Testis (tissue), 3 donors: Measurements from ENCODE around the gene GRIA1. TPM values are rescaled to one million over a fixed set of nuclear protein-coding genes. Genes with fewer than 3 reads are reported as not detected.

ENCODE experiments used
- DNase-seq: peaks from one replicate; pipeline ENCODE4 v3.0.0-alpha.2; 2019
- H3K27ac ChIP-seq, 2 donors: fragments of 200-600 bp; sonication (generic); one replicate each; pipeline ENCODE4 v1.5.1; 2019
- H3K27me3 ChIP-seq: fragments of 200-600 bp; sonication (generic); one replicate; pipeline ENCODE4 v1.5.1; 2019
- H3K36me3 ChIP-seq: fragments of 200-600 bp; sonication (generic); one replicate; pipeline ENCODE4 v1.5.1; 2017; ENCODE audit warnings: low read depth; ENCODE audit errors: missing control alignments
- H3K4me1 ChIP-seq: fragments of 200-600 bp; sonication (generic); one replicate; pipeline ENCODE4 v1.5.1; 2019
- H3K4me3 ChIP-seq, 2 donors: fragments of 200-600 bp; sonication (generic); one replicate each; pipeline ENCODE4 v1.5.1; 2017 to 2019
- H3K9me3 ChIP-seq: fragments of 200-600 bp; sonication (generic); one replicate; pipeline ENCODE4 v1.5.1; 2017
- POLR2A ChIP-seq: fragments of 450-650 bp; IDR thresholded peaks from one replicate; pipeline ENCODE4 v1.6.1; 2017; ENCODE audit warnings: antibody characterized with exemption, mild to moderate bottlenecking, moderate library complexity
- WGBS, 2 donors: methylation state at CpG; one replicate each; pipeline ENCODE4 v1.1.5; 2018; 5-methylcytosine and 5-hydroxymethylcytosine counted together
- intact Hi-C: fragments of 100-400 bp; cut with DNase I; formaldehyde crosslinking; loops from one replicate; pipeline ENCODE4 v1.15.1; 2023; ENCODE audit warnings: low total_unique reads
- polyA plus RNA-seq: library from polyadenylated mRNA; stranded (reverse); fragments of 350-450 nt; fragmentation: Illumina TruSeq; extraction: RNeasy Lipid Tissue Mini Kit (QIAGEN cat#74804); gene quantifications from one replicate; pipeline ENCODE4 v1.2.3, GENCODE V29; 2014; ENCODE audit warnings: low read depth, low replicate concordance; ENCODE audit not compliant: insufficient read depth
- total RNA-seq, 2 donors: library from RNA; depleted of rRNA; stranded (reverse); fragments of >200 nt; gene quantifications; one replicate each; pipeline ENCODE4 v1.2.3, GENCODE V29; 2016
- TF ChIP-seq, protein P1 (sequence below), 3 experiments: fragments of 450-650 bp in 2 of 3; fragments of 200-600 bp in 1 of 3; sonication (generic) in 1 of 3; IDR thresholded peaks; one replicate each; pipeline ENCODE4 v1.5.1; 2016 to 2019; ENCODE audit warnings: antibody characterized with exemption in 3 of 3, mild to moderate bottlenecking in 2 of 3, moderate library complexity in 1 of 3

Gene GRIA1
- total and polyA plus RNA-seq, 3 donors from 2014 or later, result 0.93 to 5.4 (median 3.5) TPM

GRCh38 chr5:153544706-153545105 is 54.2 kb downstream of the GRIA1 start:
- no peak for DNase-seq
- Histone ChIP-seq H3K27me3 (no peaks in the 10 kb centered on the region), H3K4me1 (no peaks in the 10 kb centered on the region), H3K4me3 (no peak overlapping the region), H3K36me3 (no peaks in the 10 kb centered on the region), H3K27ac (no peak overlapping the region), H3K9me3 (no peaks in the 10 kb centered on the region)
- intact Hi-C loops, result no loop called here
- TF ChIP-seq POLR2A, result no peak
- TF ChIP-seq, protein P1, sequence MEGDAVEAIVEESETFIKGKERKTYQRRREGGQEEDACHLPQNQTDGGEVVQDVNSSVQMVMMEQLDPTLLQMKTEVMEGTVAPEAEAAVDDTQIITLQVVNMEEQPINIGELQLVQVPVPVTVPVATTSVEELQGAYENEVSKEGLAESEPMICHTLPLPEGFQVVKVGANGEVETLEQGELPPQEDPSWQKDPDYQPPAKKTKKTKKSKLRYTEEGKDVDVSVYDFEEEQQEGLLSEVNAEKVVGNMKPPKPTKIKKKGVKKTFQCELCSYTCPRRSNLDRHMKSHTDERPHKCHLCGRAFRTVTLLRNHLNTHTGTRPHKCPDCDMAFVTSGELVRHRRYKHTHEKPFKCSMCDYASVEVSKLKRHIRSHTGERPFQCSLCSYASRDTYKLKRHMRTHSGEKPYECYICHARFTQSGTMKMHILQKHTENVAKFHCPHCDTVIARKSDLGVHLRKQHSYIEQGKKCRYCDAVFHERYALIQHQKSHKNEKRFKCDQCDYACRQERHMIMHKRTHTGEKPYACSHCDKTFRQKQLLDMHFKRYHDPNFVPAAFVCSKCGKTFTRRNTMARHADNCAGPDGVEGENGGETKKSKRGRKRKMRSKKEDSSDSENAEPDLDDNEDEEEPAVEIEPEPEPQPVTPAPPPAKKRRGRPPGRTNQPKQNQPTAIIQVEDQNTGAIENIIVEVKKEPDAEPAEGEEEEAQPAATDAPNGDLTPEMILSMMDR (IDR thresholded peaks at IDR 0.05), result no peak
- WGBS, 2 donors, result 69 to 75% methylated on average over 4 of the region's 4 CpGs

GRCh38 chr5:153546566-153546965 is 56.1 kb downstream of the GRIA1 start:
- no peak overlapping the region for H3K4me3 ChIP-seq
- 29 to 83% methylated on average over 1 of the region's 1 CpG for whole genome bisulfite sequencing, 2 donors
- H3K27me3 ChIP-seq, result no peaks in the 10 kb centered on the region
- no peak overlapping the region for H3K27ac ChIP-seq
- H3K9me3 ChIP-seq, result no peaks in the 10 kb centered on the region
- TF ChIP-seq, protein P1 (IDR thresholded peaks at IDR 0.05), result no peak
- no peak for TF ChIP-seq POLR2A
- DNase-seq, result no peak
- no peaks in the 10 kb centered on the region for H3K4me1 ChIP-seq
- H3K36me3 ChIP-seq, result no peaks in the 10 kb centered on the region
- intact Hi-C loops, result no loop called here

- Histone ChIP-seq H3K36me3 (no peaks in the 10 kb centered on the region), H3K27me3 (no peaks in the 10 kb centered on the region), H3K9me3 (no peaks in the 10 kb centered on the region), H3K4me3 (no peak overlapping the region), H3K4me1 (no peaks in the 10 kb centered on the region), H3K27ac (no peak overlapping the region)
- intact Hi-C loops, result no loop called here
- DNase-seq, result no peak
- TF ChIP-seq, protein P1 (IDR thresholded peaks at IDR 0.05), result no peak
- no peak for TF ChIP-seq POLR2A
- WGBS, 2 donors, result 32 to 33% methylated on average over 1 of the region's 1 CpG
These were observed 61.1 kb downstream of the GRIA1 start for GRCh38 chr5:153551537-153552079.

- TF ChIP-seq POLR2A, result no peak
- TF ChIP-seq, protein P1 (IDR thresholded peaks at IDR 0.05), result no peak
- no peak for DNase-seq
- H3K4me1 ChIP-seq, result no peaks in the 10 kb centered on the region
- H3K27me3 ChIP-seq, result no peaks in the 10 kb centered on the region
- H3K27ac ChIP-seq, result no peak overlapping the region
- H3K4me3 ChIP-seq, result no peak overlapping the region
- intact Hi-C loops, result no loop called here
- H3K9me3 ChIP-seq, result no peaks in the 10 kb centered on the region
- no peaks in the 10 kb centered on the region for H3K36me3 ChIP-seq
These were observed 62.4 kb downstream of the GRIA1 start for GRCh38 chr5:153552886-153553285.

GRCh38 chr5:153555420-153556114 is 65.1 kb downstream of the GRIA1 start:
- Histone ChIP-seq H3K36me3 (no peaks in the 10 kb centered on the region), H3K27ac (no peak overlapping the region), H3K9me3 (no peaks in the 10 kb centered on the region), H3K27me3 (no peaks in the 10 kb centered on the region), H3K4me3 (no peak overlapping the region), H3K4me1 (no peaks in the 10 kb centered on the region)
- no peak for DNase-seq
- 85 to 86% methylated on average over 6 of the region's 6 CpGs for WGBS, 2 donors
- intact Hi-C loops, result no loop called here
- no peak for TF ChIP-seq POLR2A
- TF ChIP-seq, protein P1 (IDR thresholded peaks at IDR 0.05), result no peak
